D721Med (cell line): ENCODE results near the gene MYRIP.
A peak's percentile ranks its signal among the peaks of the same experiment; 100 is the strongest.

Source experiments
- DNase-seq: peaks from one replicate; pipeline ENCODE4 v3.0.0; 2011; ENCODE audit warnings: low spot score; ENCODE audit not compliant: insufficient read length
- FAIRE-seq: peaks from 2 replicates; lab custom pipeline; 2011; peaks lifted over from hg19 to GRCh38; lab: Jason Lieb, UNC
- TF ChIP-seq, protein P1 (sequence below): IDR thresholded peaks from 2 replicates; pipeline ENCODE4 v1.5.1; 2012; ENCODE audit warnings: mild to moderate bottlenecking, control low read depth; ENCODE audit not compliant: insufficient read depth; ENCODE audit errors: missing control alignments

MYRIP gene

GRCh38 chr3:40254491-40254890 lies 445.1 kb downstream of the MYRIP start:
- FAIRE-seq (no peak), DNase-seq (no peak)
- TF ChIP-seq, protein P1, sequence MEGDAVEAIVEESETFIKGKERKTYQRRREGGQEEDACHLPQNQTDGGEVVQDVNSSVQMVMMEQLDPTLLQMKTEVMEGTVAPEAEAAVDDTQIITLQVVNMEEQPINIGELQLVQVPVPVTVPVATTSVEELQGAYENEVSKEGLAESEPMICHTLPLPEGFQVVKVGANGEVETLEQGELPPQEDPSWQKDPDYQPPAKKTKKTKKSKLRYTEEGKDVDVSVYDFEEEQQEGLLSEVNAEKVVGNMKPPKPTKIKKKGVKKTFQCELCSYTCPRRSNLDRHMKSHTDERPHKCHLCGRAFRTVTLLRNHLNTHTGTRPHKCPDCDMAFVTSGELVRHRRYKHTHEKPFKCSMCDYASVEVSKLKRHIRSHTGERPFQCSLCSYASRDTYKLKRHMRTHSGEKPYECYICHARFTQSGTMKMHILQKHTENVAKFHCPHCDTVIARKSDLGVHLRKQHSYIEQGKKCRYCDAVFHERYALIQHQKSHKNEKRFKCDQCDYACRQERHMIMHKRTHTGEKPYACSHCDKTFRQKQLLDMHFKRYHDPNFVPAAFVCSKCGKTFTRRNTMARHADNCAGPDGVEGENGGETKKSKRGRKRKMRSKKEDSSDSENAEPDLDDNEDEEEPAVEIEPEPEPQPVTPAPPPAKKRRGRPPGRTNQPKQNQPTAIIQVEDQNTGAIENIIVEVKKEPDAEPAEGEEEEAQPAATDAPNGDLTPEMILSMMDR = no peak

DNA sequence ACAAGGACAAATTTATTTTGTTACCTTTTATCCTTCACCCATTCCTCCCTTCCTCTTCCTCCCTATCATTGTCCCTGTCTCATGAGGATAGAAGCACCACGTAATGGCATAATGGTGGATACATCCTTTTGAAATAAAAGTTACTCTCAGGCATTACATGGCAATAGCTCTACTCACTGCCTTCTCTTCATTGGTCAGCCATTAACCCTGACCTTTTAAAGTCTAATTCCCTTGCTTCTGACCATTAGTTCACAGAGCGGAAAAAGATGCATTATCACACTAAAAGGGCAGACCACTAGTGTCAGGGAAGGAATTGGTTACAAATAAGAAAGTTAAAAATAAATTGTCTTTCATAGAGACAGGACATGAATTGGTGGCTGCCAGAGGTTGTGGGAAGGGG lies 445.5 kb downstream of the MYRIP start:
- DNase-seq = no peak
- TF ChIP-seq, protein P1 = no peak
- no peak for FAIRE-seq

- FAIRE-seq = no peak
- no peak for DNase-seq
- TF ChIP-seq, protein P1 = no peak
Measured at GRCh38 chr3:40255532-40255931, 446.1 kb downstream of the MYRIP start.

DNA sequence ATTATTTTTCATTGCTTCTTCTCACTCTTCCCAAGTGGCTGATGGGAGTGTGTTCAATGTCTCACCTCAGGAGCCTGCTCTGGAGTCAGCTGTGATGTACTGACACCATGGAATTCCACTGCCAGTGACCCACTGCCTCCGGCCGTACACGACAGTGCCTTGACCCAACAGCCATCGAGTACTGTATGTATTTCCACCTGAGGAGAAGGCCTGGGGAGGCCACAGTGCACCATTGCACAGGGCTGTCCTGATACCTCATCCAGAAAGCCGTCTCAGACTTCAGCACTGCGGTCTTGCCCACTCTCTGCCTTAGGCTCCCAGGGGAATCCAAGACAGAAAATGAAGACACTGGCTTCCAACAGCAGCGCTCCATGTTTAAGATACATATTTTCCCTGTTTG lies 448.7 kb downstream of the MYRIP start:
- TF ChIP-seq, protein P1 = no peak
- DNase-seq (no peak), FAIRE-seq (no peak)

DNA sequence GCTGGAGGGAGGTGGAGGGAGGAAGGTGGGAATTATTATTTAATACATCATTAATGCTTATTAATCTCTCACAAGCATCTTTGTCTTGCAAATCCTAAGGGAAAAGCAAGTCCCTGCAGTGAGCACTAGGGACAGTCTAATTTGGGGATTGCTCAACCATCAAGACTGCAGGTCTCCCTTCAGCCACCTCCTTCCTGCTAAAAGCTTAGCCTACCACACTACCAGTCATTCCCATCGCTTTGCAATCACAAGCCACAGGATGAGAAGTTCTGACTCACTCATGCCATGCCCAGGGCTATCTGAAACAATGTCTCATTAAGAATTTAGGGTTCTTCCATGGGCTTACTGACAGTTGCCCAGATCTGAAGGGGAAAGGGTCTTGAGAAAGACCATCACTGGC lies 449.1 kb downstream of the MYRIP start:
- TF ChIP-seq, protein P1 = no peak
- FAIRE-seq = no peak
- no peak for DNase-seq

DNA sequence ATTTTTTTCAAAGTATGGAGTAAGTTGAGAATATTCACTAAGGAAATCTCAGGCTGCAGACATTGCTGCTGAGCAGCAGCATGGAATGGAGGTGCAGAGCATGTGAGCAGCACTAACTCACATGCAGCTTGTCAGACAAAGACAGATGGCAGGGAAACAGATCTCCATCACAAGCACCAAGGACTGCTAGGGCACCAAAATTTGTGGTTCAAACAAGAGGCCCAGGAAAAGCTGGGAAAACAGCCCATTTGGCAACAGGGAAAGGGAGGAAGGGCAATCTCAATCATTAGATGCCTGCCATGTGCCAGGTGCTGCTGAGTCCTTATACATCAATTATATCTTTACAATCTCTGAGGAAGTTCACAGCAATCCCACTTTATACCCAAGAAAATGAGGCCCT lies 452.9 kb downstream of the MYRIP start:
- TF ChIP-seq, protein P1 = no peak

DNA sequence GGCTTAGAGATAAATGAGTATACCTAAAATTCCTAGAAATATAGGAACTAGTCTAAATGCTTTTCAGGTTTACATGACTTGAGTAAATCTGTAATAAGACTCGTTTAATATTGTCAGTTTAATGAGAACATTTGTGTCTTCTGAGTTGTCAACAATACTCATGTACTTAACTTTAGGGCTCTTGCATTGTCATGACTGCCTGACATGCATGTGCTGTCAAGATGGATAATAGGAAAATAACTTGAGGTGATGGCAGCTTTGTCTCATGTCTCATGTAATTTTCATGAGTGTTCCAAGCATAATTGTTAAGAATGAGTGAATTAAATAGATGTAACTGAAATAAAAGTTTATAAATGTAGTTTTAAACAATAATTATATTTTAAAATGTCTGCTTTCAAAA lies 455.0 kb downstream of the MYRIP start:
- FAIRE-seq = peak; percentile 55
- TF ChIP-seq, protein P1 = no peak

More for the DNA sequence above, 452.9 kb downstream of the MYRIP start:
- DNase-seq = no peak
- no peak for FAIRE-seq

More for the DNA sequence above, 455.0 kb downstream of the MYRIP start:
- no peak for DNase-seq
